Hepatocyte (in vitro differentiated cells): Measurements from ENCODE around the gene CTRL.

Experiments used
- CTCF ChIP-seq: fragments of 200-600 bp; sonication (generic); IDR thresholded peaks from 2 replicates; pipeline ENCODE4 v1.5.1; 2016; ENCODE audit warnings: antibody characterized with exemption, mild to moderate bottlenecking; ENCODE audit not compliant: poor library complexity
- EZH2 ChIP-seq: fragments of 200-600 bp; sonication (generic); IDR thresholded peaks from 2 replicates; pipeline ENCODE4 v1.6.1; 2016; ENCODE audit warnings: antibody characterized with exemption, mild to moderate bottlenecking, borderline replicate concordance

DNA sequence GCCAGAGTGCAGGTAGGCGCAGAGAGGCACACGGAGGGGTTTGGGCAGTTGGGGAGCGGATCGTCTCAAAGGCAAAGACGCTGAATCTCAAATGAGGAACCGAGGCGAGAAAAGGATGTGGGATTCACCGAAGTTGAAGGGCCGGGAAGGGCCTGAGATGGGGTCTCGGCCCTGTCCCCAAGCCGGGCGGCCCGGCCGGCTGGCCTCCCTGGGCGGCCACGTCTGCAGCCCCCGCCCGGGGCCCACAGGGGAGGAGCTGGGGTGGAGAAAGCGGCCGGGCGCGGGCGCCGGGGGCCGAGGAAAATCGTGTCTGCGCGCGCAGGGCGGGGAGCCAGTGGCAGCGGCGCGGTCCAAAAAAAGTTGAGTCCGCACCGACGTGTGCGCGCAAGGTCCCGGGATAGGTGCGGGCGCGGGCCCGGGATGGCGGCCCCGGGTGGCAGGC lies 36.3 kb upstream of the CTRL start:
- TF ChIP-seq EZH2 (no peak), CTCF (no peak)
